HEK293 (cell line): ENCODE data around the gene TMEM42.

Experiments used
- KLF10 ChIP-seq: fragments of 450-650 bp; IDR thresholded peaks from 2 replicates; pipeline ENCODE4 v1.5.1; 2018; ENCODE audit warnings: missing biosample characterization, mild to moderate bottlenecking, missing genetic modification characterization
- ZNF266 ChIP-seq: fragments of 450-650 bp; formaldehyde crosslinking; IDR thresholded peaks from 2 replicates; pipeline ENCODE4 v1.5.1; 2016; ENCODE audit warnings: missing biosample characterization, missing genetic modification characterization, low read depth
- TF ChIP-seq, protein P1 (sequence below): fragments of 450-650 bp; formaldehyde crosslinking; IDR thresholded peaks from 2 replicates; pipeline ENCODE4 v1.5.1; 2016; ENCODE audit warnings: missing biosample characterization, missing genetic modification characterization
- TF ChIP-seq, protein P2 (sequence below): fragments of 450-650 bp; formaldehyde crosslinking; IDR thresholded peaks from 2 replicates; pipeline ENCODE4 v1.5.1; 2016; ENCODE audit warnings: missing biosample characterization, missing genetic modification characterization
- TF ChIP-seq, protein P3 (sequence below): fragments of 450-650 bp; formaldehyde crosslinking; IDR thresholded peaks from 2 replicates; pipeline ENCODE4 v1.5.1; 2017; ENCODE audit warnings: missing biosample characterization, missing genetic modification characterization
- TF ChIP-seq, protein P4 (sequence below): fragments of 450-650 bp; formaldehyde crosslinking; IDR thresholded peaks from 2 replicates; pipeline ENCODE4 v1.5.1; 2016; ENCODE audit warnings: missing biosample characterization, missing genetic modification characterization
- TF ChIP-seq, protein P5 (sequence below): fragments of 450-650 bp; formaldehyde crosslinking; IDR thresholded peaks from 2 replicates; pipeline ENCODE4 v1.5.1; 2017; ENCODE audit warnings: missing biosample characterization, mild to moderate bottlenecking, missing genetic modification characterization, moderate library complexity

DNA sequence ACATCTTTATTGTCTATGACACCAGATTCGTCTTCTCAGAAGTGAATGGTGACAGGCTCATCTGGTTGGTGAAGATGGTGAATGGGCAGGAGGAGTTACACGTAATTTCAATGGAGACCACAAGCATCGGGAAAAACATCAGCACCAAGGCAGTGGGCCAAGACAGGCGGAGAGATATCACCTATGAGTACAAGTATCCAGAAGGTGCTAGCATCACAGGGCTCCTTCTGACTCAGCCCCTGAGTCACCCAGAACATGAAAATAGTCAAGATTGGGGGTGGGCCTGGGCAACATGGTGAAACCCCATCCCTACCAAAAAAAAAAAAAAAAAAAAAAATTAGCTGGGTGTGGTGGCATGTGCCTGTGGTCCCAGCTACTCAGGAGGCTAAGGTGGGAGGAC lies 45.3 kb downstream of the TMEM42 start:
- no peak for TF ChIP-seq KLF10 (tag by site-specific recombination)
- TF ChIP-seq, protein P1, sequence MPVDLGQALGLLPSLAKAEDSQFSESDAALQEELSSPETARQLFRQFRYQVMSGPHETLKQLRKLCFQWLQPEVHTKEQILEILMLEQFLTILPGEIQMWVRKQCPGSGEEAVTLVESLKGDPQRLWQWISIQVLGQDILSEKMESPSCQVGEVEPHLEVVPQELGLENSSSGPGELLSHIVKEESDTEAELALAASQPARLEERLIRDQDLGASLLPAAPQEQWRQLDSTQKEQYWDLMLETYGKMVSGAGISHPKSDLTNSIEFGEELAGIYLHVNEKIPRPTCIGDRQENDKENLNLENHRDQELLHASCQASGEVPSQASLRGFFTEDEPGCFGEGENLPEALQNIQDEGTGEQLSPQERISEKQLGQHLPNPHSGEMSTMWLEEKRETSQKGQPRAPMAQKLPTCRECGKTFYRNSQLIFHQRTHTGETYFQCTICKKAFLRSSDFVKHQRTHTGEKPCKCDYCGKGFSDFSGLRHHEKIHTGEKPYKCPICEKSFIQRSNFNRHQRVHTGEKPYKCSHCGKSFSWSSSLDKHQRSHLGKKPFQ (tag by site-specific recombination): no peak
- TF ChIP-seq, protein P2, sequence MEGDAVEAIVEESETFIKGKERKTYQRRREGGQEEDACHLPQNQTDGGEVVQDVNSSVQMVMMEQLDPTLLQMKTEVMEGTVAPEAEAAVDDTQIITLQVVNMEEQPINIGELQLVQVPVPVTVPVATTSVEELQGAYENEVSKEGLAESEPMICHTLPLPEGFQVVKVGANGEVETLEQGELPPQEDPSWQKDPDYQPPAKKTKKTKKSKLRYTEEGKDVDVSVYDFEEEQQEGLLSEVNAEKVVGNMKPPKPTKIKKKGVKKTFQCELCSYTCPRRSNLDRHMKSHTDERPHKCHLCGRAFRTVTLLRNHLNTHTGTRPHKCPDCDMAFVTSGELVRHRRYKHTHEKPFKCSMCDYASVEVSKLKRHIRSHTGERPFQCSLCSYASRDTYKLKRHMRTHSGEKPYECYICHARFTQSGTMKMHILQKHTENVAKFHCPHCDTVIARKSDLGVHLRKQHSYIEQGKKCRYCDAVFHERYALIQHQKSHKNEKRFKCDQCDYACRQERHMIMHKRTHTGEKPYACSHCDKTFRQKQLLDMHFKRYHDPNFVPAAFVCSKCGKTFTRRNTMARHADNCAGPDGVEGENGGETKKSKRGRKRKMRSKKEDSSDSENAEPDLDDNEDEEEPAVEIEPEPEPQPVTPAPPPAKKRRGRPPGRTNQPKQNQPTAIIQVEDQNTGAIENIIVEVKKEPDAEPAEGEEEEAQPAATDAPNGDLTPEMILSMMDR (tag by site-specific recombination): no peak
- TF ChIP-seq, protein P3, sequence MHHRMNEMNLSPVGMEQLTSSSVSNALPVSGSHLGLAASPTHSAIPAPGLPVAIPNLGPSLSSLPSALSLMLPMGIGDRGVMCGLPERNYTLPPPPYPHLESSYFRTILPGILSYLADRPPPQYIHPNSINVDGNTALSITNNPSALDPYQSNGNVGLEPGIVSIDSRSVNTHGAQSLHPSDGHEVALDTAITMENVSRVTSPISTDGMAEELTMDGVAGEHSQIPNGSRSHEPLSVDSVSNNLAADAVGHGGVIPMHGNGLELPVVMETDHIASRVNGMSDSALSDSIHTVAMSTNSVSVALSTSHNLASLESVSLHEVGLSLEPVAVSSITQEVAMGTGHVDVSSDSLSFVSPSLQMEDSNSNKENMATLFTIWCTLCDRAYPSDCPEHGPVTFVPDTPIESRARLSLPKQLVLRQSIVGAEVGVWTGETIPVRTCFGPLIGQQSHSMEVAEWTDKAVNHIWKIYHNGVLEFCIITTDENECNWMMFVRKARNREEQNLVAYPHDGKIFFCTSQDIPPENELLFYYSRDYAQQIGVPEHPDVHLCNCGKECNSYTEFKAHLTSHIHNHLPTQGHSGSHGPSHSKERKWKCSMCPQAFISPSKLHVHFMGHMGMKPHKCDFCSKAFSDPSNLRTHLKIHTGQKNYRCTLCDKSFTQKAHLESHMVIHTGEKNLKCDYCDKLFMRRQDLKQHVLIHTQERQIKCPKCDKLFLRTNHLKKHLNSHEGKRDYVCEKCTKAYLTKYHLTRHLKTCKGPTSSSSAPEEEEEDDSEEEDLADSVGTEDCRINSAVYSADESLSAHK: no peak
- TF ChIP-seq, protein P4, sequence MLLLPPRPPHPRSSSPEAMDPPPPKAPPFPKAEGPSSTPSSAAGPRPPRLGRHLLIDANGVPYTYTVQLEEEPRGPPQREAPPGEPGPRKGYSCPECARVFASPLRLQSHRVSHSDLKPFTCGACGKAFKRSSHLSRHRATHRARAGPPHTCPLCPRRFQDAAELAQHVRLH (tag by site-specific recombination): no peak
- TF ChIP-seq ZNF266 (tag by site-specific recombination): no peak
- TF ChIP-seq, protein P5, sequence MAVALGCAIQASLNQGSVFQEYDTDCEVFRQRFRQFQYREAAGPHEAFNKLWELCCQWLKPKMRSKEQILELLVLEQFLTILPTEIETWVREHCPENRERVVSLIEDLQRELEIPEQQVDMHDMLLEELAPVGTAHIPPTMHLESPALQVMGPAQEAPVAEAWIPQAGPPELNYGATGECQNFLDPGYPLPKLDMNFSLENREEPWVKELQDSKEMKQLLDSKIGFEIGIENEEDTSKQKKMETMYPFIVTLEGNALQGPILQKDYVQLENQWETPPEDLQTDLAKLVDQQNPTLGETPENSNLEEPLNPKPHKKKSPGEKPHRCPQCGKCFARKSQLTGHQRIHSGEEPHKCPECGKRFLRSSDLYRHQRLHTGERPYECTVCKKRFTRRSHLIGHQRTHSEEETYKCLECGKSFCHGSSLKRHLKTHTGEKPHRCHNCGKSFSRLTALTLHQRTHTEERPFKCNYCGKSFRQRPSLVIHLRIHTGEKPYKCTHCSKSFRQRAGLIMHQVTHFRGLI (tag by site-specific recombination): no peak
